ENCODE measurements around the gene RANGAP1. TPM values are rescaled to one million over a fixed set of nuclear protein-coding genes. Genes with fewer than 3 reads are reported as not detected.
"Not testable (repeated sequence)": the region's sequence is repeated elsewhere in the genome, so short reads cannot be mapped to it uniquely, and the experiment has no call there.

Gene RANGAP1
- total RNA-seq, 2 experiments from 2014 or later: 176 to 177 TPM

GRCh38 chr22:41285441-41285819 lies 557 bp downstream of the RANGAP1 start:
- DNase-seq: peak; percentile 96
- Mint-ChIP-seq H3K9me3 (no peaks in the 10 kb centered on the region), H3K4me3 (peak overlapping the region; percentile 89), H3K27ac (peak overlapping the region; percentile 97), H3K27me3 (no peaks in the 10 kb centered on the region), H3K36me3 (peaks cover 23% of the 10 kb centered on the region), H3K4me1 (peaks cover 31% of the 10 kb centered on the region)

- peaks cover 31% of the 10 kb centered on the region for H3K4me1 Mint-ChIP-seq
- H3K27ac Mint-ChIP-seq: peak overlapping the region; percentile 97
- no peak for DNase-seq
- H3K27me3 Mint-ChIP-seq: no peaks in the 10 kb centered on the region
- H3K9me3 Mint-ChIP-seq: no peaks in the 10 kb centered on the region
- H3K4me3 Mint-ChIP-seq: peak overlapping the region; percentile 89
- H3K36me3 Mint-ChIP-seq: peaks cover 28% of the 10 kb centered on the region
Measured at GRCh38 chr22:41284465-41284864, 1.5 kb downstream of the RANGAP1 start.

GRCh38 chr22:41280854-41281253 lies 5.1 kb downstream of the RANGAP1 start:
- Mint-ChIP-seq H3K27me3 (no peaks in the 10 kb centered on the region), H3K36me3 (peaks cover 49% of the 10 kb centered on the region), H3K9me3 (no peaks in the 10 kb centered on the region), H3K27ac (no peak overlapping the region), H3K4me1 (peaks cover 22% of the 10 kb centered on the region), H3K4me3 (no peak overlapping the region)
- DNase-seq: no peak

DNA sequence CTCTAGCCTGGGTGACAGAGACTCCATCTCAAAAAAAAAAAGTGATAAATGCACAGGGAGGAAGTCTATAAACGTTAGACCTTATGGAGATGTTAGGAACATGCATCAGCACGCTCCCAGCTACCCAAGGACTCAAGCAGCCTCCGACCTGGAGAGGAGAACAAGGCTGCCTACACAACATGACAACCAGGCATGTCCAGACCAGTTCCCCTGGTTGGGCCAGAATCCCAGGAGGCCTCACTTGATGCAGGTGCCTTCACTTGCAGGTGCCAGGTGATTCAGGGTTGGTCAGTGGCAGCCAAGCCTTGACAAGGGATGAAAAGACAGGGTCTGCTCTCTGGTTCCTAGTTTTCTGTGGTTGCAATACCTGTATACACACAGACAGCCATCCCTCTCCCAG lies 5.9 kb downstream of the RANGAP1 start:
- peaks cover 20% of the 10 kb centered on the region for H3K4me1 Mint-ChIP-seq
- H3K27me3 Mint-ChIP-seq: no peaks in the 10 kb centered on the region
- peak overlapping the region; percentile 25 for H3K27ac Mint-ChIP-seq
- H3K9me3 Mint-ChIP-seq: no peaks in the 10 kb centered on the region
- DNase-seq: no peak
- peaks cover 50% of the 10 kb centered on the region for H3K36me3 Mint-ChIP-seq
- no peak overlapping the region for H3K4me3 Mint-ChIP-seq

DNA sequence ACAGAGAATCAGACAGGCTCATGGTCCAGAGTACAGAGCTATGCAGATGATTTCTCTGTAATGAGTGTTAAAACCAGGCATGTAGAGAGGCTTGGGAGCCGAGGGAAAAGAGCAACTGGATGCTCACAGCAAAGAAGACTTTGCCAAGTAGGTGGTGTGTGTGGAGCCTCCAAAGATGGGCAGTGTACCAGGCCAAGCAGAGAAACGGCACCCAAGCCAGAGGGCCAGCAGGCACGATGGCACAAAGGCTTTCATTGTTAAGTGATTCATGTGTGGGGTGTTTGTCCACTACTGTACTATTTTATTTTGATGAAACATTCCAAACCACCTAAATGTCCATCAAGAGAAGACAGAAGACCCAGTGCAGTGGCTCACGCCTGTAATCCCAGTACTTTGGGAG lies 11.1 kb downstream of the RANGAP1 start:
- Mint-ChIP-seq H3K4me1 (peaks cover 5% of the 10 kb centered on the region), H3K4me3 (no peak overlapping the region), H3K27ac (no peak overlapping the region), H3K36me3 (peaks cover 52% of the 10 kb centered on the region), H3K9me3 (no peaks in the 10 kb centered on the region), H3K27me3 (no peaks in the 10 kb centered on the region)
- DNase-seq: no peak

DNA sequence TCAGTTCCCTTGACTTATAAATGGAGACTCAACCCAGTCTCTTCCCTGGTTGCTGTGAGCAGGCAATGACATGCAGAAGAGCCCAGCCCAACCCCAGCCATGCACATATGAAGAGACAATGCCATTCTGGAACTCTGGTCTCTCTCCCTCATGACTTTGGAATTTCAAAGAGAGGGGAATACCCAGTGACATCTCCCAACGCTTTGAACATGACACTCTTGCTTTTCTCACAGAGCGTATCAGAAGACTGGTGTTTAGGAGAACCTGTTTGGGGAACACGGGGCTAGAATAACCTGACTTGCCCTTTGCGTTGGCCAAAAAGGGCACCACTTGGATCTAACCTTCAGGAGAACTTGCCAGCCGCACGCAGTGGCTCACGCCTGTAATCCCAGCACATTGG lies 12.9 kb downstream of the RANGAP1 start:
- Mint-ChIP-seq H3K9me3 (no peaks in the 10 kb centered on the region), H3K36me3 (peaks cover 40% of the 10 kb centered on the region), H3K27me3 (no peaks in the 10 kb centered on the region), H3K27ac (no peak overlapping the region), H3K4me3 (no peak overlapping the region), H3K4me1 (peaks cover 5% of the 10 kb centered on the region)
- DNase-seq: no peak

DNA sequence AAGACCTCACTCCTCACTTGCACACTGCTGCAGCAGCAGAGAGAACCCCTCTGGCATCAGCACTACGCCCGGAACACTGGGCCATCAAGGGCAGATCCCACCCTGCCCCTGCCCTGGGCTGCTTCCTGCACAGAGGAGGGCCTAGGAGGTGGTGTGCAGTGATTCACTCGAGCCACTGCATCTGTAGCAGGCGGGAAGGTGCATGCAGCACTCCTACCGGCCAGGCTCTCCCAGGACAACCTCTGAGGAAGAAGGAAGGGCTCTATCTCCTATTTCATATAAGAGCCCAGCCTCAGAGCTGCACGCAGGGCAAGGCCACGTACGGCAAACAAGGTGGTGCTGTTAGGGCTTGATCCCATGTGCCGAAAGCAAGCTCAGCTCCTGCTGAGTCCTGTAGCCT lies 14.2 kb downstream of the RANGAP1 start:
- Mint-ChIP-seq H3K27me3 (no peaks in the 10 kb centered on the region), H3K9me3 (no peaks in the 10 kb centered on the region), H3K36me3 (peaks cover 33% of the 10 kb centered on the region), H3K4me1 (peaks cover 5% of the 10 kb centered on the region), H3K27ac (no peak overlapping the region), H3K4me3 (no peak overlapping the region)
- DNase-seq: no peak

GRCh38 chr22:41267958-41268357 lies 18.0 kb downstream of the RANGAP1 start:
- peaks cover 24% of the 10 kb centered on the region for H3K36me3 Mint-ChIP-seq
- H3K4me1 Mint-ChIP-seq: peaks cover 3% of the 10 kb centered on the region
- no peak overlapping the region for H3K4me3 Mint-ChIP-seq
- H3K27ac Mint-ChIP-seq: no peak overlapping the region
- H3K9me3 Mint-ChIP-seq: no peaks in the 10 kb centered on the region
- H3K27me3 Mint-ChIP-seq: no peaks in the 10 kb centered on the region
- no peak for DNase-seq

GRCh38 chr22:41264408-41264941 lies 21.5 kb downstream of the RANGAP1 start:
- H3K27ac Mint-ChIP-seq: no peak overlapping the region
- H3K9me3 Mint-ChIP-seq: no peaks in the 10 kb centered on the region
- peaks cover 12% of the 10 kb centered on the region for H3K36me3 Mint-ChIP-seq
- no peak for DNase-seq
- peaks cover 2% of the 10 kb centered on the region for H3K4me1 Mint-ChIP-seq
- H3K4me3 Mint-ChIP-seq: no peak overlapping the region
- no peaks in the 10 kb centered on the region for H3K27me3 Mint-ChIP-seq

DNA sequence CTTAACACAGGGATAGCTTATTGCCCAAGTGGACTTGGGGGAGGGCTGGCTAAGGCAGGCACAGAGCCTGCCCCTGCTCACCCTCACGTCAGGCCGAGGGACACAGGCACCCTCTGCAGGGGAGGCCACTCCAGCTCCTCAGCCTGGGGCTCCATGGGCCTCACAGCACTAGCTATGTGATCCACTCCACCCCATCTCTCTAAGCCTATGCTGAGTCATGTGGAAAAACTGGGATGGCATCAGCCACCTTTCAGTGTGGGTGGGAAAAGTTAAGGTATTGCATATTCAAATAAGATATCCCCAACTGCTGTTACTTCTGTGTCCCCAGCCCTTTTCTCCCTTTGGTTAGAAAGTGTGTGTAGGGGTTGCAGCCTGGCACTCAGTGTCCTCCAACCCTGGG lies 22.3 kb downstream of the RANGAP1 start:
- Mint-ChIP-seq H3K4me1 (peaks cover 2% of the 10 kb centered on the region), H3K27ac (no peak overlapping the region)

DNA sequence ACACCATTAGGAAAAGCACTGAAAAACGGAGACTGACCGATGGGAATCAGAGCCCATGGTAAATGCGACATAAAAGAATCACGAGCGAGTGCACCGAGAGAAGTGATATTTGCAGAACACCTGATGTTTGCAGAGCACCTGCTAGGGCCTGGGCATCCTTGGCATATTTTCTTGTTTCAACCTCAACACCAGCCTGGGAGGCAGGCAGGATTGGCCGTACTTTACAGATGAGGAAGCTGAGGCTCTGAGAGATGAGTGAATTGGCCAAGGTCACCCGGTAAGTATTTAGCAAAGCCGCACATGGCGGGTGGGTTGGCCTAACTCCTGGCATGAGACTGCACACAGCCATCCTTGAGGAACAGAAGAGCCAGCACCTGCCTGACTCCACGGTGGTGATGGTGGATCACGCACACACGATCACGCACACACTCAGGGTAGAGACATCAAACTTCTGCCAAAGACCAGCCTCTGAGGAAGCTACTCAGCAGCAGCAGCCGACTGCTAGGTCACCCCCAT lies 23.7 kb downstream of the RANGAP1 start:
- no peaks in the 10 kb centered on the region for H3K27me3 Mint-ChIP-seq
- no peak overlapping the region for H3K27ac Mint-ChIP-seq
- H3K4me3 Mint-ChIP-seq: no peak overlapping the region
- DNase-seq: no peak
- peaks cover 18% of the 10 kb centered on the region for H3K36me3 Mint-ChIP-seq
- H3K9me3 Mint-ChIP-seq: no peaks in the 10 kb centered on the region
- peaks cover 2% of the 10 kb centered on the region for H3K4me1 Mint-ChIP-seq

More for the DNA sequence above, 22.3 kb downstream of the RANGAP1 start:
- Mint-ChIP-seq H3K9me3 (no peaks in the 10 kb centered on the region), H3K27me3 (no peaks in the 10 kb centered on the region), H3K4me3 (no peak overlapping the region), H3K36me3 (peaks cover 16% of the 10 kb centered on the region)
- DNase-seq: no peak

- peaks cover 18% of the 10 kb centered on the region for H3K36me3 Mint-ChIP-seq
Measured at GRCh38 chr22:41261541-41262249, 24.3 kb downstream of the RANGAP1 start.

GRCh38 chr22:41260871-41261270 lies 25.1 kb downstream of the RANGAP1 start:
- Mint-ChIP-seq H3K4me3 (no peak overlapping the region), H3K27ac (no peak overlapping the region), H3K27me3 (no peaks in the 10 kb centered on the region), H3K4me1 (peaks cover 2% of the 10 kb centered on the region), H3K36me3 (peaks cover 18% of the 10 kb centered on the region), H3K9me3 (no peaks in the 10 kb centered on the region)
- no peak for DNase-seq

More at GRCh38 chr22:41261541-41262249, 24.3 kb downstream of the RANGAP1 start:
- H3K27ac Mint-ChIP-seq: no peak overlapping the region
- H3K4me3 Mint-ChIP-seq: no peak overlapping the region
- peaks cover 2% of the 10 kb centered on the region for H3K4me1 Mint-ChIP-seq
- no peak for DNase-seq
- H3K9me3 Mint-ChIP-seq: no peaks in the 10 kb centered on the region
- H3K27me3 Mint-ChIP-seq: no peaks in the 10 kb centered on the region

- not testable (repeated sequence) for H3K4me3 Mint-ChIP-seq, H3K9me3 Mint-ChIP-seq, H3K27me3 Mint-ChIP-seq, H3K27ac Mint-ChIP-seq, DNase-seq, H3K4me1 Mint-ChIP-seq
- peaks cover 16% of the 10 kb centered on the region for H3K36me3 Mint-ChIP-seq
Measured at GRCh38 chr22:41259756-41260155, 26.2 kb downstream of the RANGAP1 start.

DNA sequence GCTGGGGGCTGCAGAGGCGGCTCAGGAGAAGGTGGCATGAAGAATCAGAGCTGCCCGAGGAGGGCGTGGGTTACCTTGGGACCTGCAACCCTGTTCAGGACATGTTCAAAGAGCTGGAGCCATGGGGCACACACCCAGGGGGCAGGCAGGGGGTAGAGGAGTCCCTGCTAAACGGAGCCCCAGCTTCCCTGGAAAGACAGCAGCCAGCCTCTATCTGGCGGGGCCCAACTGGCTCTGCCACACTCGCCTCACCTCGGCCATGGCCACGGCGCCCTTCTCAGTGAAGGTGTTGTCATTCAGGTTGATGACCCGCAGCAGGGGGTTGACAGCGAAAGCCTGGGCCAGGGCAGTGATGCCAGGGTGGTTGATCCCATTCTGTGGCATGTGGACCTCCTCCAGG lies 28.3 kb downstream of the RANGAP1 start:
- Mint-ChIP-seq H3K9me3 (no peaks in the 10 kb centered on the region), H3K4me3 (no peak overlapping the region), H3K27me3 (no peaks in the 10 kb centered on the region), H3K4me1 (no peaks in the 10 kb centered on the region), H3K36me3 (peaks cover 9% of the 10 kb centered on the region), H3K27ac (no peak overlapping the region)
- no peak for DNase-seq

Data from activated naive CD8-positive, alpha-beta T cell treated with anti-CD3 and anti-CD28 coated beads for 36 hours (primary cell).